Ovary (tissue), 9 donors: ENCODE results near the gene SIGLEC11. TPM values are rescaled to one million over a fixed set of nuclear protein-coding genes. Genes with fewer than 3 reads are reported as not detected.
"Not testable (repeated sequence)": the region's sequence is repeated elsewhere in the genome, so short reads cannot be mapped to it uniquely, and the experiment has no call there.

Experiments
- DNase-seq, 5 donors: peaks; one replicate each; pipeline ENCODE4 v3.0.0-alpha.2; 2019 to 2020
- H3K27ac ChIP-seq, 2 donors: fragments of 200-600 bp; one replicate each; pipeline versions ENCODE4 v1.5.1 to v1.8.0; 2019 to 2022
- H3K27me3 ChIP-seq: fragments of 200-600 bp; one replicate; pipeline ENCODE4 v1.8.0; 2022
- H3K36me3 ChIP-seq: fragments of 200-600 bp; sonication (generic); one replicate; pipeline ENCODE4 v1.5.1; 2019
- H3K4me1 ChIP-seq: one replicate; pipeline ENCODE4 v1.8.1; 2013; ENCODE audit warnings: mild to moderate bottlenecking, moderate library complexity; ENCODE audit not compliant: insufficient read depth
- H3K4me3 ChIP-seq: fragments of 200-600 bp; sonication (generic); one replicate; pipeline ENCODE4 v1.5.1; 2017
- H3K9me3 ChIP-seq, 2 donors: fragments of 200-600 bp in 1 of 2; sonication (generic) in 1 of 2; one replicate each; pipeline versions ENCODE4 v1.5.1 to v1.8.1; 2013 to 2019; ENCODE audit warnings: mild to moderate bottlenecking in 1 of 2, moderate library complexity in 1 of 2
- CTCF ChIP-seq, 3 donors: fragments of 450-650 bp in 2 of 3; fragments of 200-600 bp in 1 of 3; IDR thresholded peaks; one replicate each; pipeline versions ENCODE4 v1.5.1 to v1.8.0; 2016 to 2022; ENCODE audit warnings: antibody characterized with exemption in 3 of 3, mild to moderate bottlenecking in 1 of 3
- EP300 ChIP-seq: sonication (generic); formaldehyde crosslinking; IDR thresholded peaks from one replicate; pipeline ENCODE4 v1.6.1; 2017; ENCODE audit warnings: antibody characterized with exemption
- POLR2A ChIP-seq: fragments of 450-650 bp; IDR thresholded peaks from one replicate; pipeline ENCODE4 v1.6.1; 2017; ENCODE audit warnings: antibody characterized with exemption, mild to moderate bottlenecking, moderate library complexity
- WGBS, 3 donors: extraction: QIAGEN DNeasy Blood & Tissue Kit in 1 of 3; methylation state at CpG; one replicate each; pipeline versions ENCODE4 v1.1.5 to v1.1.7; 2013 to 2017; 5-methylcytosine and 5-hydroxymethylcytosine counted together
- intact Hi-C, 4 donors: fragments of 100-400 bp; cut with DNase I; formaldehyde crosslinking; loops; one replicate each; pipeline versions ENCODE4 v1.11.0 to v1.15.1; 2022 to 2023
- polyA plus RNA-seq, 2 donors: library from polyadenylated mRNA; stranded (reverse); fragments of 200-250 nt in 1 of 2; fragments of 350-450 nt in 1 of 2; fragmentation: Illumina TruSeq in 1 of 2; extraction: RNeasy Lipid Tissue Mini Kit (QIAGEN cat#74804) in 1 of 2; gene quantifications; one replicate each; pipeline ENCODE4 v1.2.3, GENCODE V29; 2013 to 2014
- total RNA-seq, 7 donors: library from RNA; depleted of rRNA in 2 of 7; stranded (reverse); fragments of >200 nt in 2 of 7; fragmentation: NEBNext Ultra II Directional in 3 of 7; extraction: Animal tissue kit (Norgen Biotek cat#: 25700) in 3 of 7; gene quantifications; one replicate each; pipeline versions ENCODE4 v1.1.0 to v1.2.4, GENCODE V29; 2016 to 2023
- donor health status: DM: no; HTN: no; CAD: no; lungs with moderate emphysema.
- donor health status: DM: no; HTN: no; CAD: no.
- donor health status: Bipolar disorder and iron deficiency.
- donor health status: DM: yes; HTN: yes; CAD: no.
- donor health status: DM: no; HTN: no; CAD: no.
- donor health status: DM: yes; HTN: yes; CAD: no.

SIGLEC11 gene
- total and polyA plus RNA-seq, 9 donors: 43.3 to 117 (median 77.6) TPM

- WGBS, 3 donors: 68 to 74% (median 69%) methylated on average over 14 of the region's 14 CpGs
- Histone ChIP-seq H3K4me1 (peaks cover 10% of the 10 kb centered on the region), H3K9me3 (no peaks in the 10 kb centered on the region), H3K36me3 (no peaks in the 10 kb centered on the region), H3K4me3 (no peak overlapping the region), H3K27me3 (no peaks in the 10 kb centered on the region), H3K27ac (no peak overlapping the region)
- no peak for DNase-seq
- TF ChIP-seq CTCF (IDR thresholded peaks at IDR 0.05) (no peak), EP300 (no peak), POLR2A (no peak)
- intact Hi-C loops: loop anchor here in 1 of 4 donors (2.0 kb wide), 1 partner anchor 49 kb away; no protein-coding TSS in a partner anchor
These were observed 33.3 kb downstream of the SIGLEC11 start for GRCh38 chr19:49927526-49928264.

- Histone ChIP-seq H3K4me1 (peaks cover 10% of the 10 kb centered on the region), H3K36me3 (no peaks in the 10 kb centered on the region)
- intact Hi-C loops: no loop called here
These were observed 34.5 kb downstream of the SIGLEC11 start for GRCh38 chr19:49926515-49926914.

GRCh38 chr19:49925486-49925885 is 35.5 kb downstream of the SIGLEC11 start:
- Histone ChIP-seq H3K4me1 (peaks cover 10% of the 10 kb centered on the region), H3K27me3 (no peaks in the 10 kb centered on the region), H3K36me3 (no peaks in the 10 kb centered on the region), H3K9me3 (no peaks in the 10 kb centered on the region), H3K4me3 (no peak overlapping the region), H3K27ac (no peak overlapping the region)
- WGBS, 3 donors: 85 to 93% (median 88%) methylated on average over 5 of the region's 5 CpGs
- TF ChIP-seq POLR2A: no peak
- TF ChIP-seq CTCF (IDR thresholded peaks at IDR 0.05): no peak
- no peak for TF ChIP-seq EP300
- DNase-seq: no peak
- intact Hi-C loops: no loop called here

More at GRCh38 chr19:49926515-49926914, 34.5 kb downstream of the SIGLEC11 start:
- TF ChIP-seq CTCF (IDR thresholded peaks at IDR 0.05): no peak
- no peak for TF ChIP-seq POLR2A
- TF ChIP-seq EP300: no peak
- WGBS, 3 donors: 88 to 93% (median 90%) methylated on average over 10 of the region's 10 CpGs
- H3K27ac ChIP-seq: no peak overlapping the region
- no peaks in the 10 kb centered on the region for H3K27me3 ChIP-seq
- DNase-seq: no peak
- H3K4me3 ChIP-seq: no peak overlapping the region
- no peaks in the 10 kb centered on the region for H3K9me3 ChIP-seq

GRCh38 chr19:49924881-49925210 is 36.1 kb downstream of the SIGLEC11 start:
- H3K27ac ChIP-seq, H3K4me3 ChIP-seq, H3K9me3 ChIP-seq, intact Hi-C loops, DNase-seq, H3K27me3 ChIP-seq, H3K4me1 ChIP-seq, H3K36me3 ChIP-seq: not testable (repeated sequence)
- WGBS, 3 donors: 90 to 95% (median 95%) methylated on average over 13 of the region's 13 CpGs
